ENCODE measurements around the gene TTPAL.

TTPAL gene

DNA sequence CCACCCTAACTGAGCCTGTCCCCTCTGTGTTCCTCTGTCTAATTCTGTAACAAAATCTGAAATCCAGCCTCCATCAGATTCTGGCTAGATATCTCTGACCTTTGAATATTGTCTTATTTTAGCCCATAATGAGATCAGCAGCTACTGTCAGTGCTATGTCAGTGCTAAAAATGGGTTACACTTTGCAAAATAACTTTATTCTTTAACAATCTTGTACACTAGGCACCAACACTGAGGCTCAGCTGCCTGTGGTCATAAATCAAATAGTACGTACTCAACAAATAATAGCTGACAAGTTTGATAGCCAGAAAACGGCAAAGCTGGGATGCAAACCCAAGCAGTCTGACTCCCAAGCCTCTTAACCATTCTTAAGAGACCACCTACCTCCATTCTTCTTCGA is 22.1 kb downstream of the TTPAL start:
- DNase-seq (ENCODE audit: low spot score) = no peak

DNA sequence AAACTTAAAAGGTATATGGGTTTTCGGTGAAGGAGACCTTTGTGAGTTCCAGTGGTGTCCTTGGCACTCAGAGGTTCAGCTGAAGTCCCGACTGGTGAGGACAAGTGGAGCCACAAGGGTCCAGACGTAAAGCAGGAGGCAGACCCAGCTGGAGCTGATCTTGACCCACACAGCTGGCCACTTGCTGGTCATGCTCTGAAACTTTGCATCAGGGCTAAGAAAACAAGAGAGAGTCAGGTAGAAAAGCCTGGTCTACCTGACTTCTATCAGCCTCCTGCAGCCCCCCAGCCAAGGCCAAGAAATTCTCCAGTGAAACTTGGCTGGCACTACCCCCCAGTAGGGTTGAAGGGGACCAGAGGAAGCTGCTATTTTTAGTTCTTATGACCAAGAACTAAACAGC is 24.5 kb downstream of the TTPAL start:
- no peak for DNase-seq (ENCODE audit: low spot score)

DNA sequence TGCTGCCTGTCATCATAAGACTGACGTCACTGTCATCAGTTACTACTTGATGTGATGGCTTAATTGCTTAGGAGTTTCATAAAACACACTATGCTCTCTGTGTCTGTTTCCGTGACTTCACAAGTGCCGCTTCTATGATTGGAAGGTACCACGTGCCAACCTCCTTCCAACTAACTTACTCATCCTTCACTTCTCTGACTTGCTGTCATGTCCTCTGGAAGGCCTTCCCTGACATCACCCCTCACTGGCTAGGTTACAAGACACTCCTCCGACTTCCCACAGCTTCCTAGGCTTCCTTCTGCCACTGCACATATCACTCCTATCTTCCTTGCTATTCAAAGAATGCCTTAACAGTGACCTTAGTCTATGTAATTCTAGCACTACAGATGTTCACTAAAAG is 25.8 kb downstream of the TTPAL start:
- DNase-seq (ENCODE audit: low spot score) = no peak

DNA sequence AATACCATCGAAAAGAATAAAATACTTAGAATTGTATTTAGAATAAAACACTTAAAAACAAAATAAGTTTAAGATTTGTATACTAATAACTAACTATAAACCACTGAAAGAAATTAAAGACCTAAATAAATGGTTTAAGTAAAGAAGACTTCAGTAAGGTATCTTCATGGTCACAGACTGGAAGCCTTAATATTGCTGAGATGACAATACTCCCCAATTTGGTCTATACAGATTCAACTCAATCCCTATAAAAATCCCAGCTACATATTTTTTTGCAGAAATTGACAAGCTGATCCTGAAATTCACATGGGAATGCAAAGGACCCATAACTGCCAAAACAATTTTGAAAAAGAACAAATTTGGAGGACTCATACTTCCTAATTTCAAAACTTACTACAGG is 27.3 kb downstream of the TTPAL start:
- no peak for DNase-seq (ENCODE audit: low spot score)

DNA sequence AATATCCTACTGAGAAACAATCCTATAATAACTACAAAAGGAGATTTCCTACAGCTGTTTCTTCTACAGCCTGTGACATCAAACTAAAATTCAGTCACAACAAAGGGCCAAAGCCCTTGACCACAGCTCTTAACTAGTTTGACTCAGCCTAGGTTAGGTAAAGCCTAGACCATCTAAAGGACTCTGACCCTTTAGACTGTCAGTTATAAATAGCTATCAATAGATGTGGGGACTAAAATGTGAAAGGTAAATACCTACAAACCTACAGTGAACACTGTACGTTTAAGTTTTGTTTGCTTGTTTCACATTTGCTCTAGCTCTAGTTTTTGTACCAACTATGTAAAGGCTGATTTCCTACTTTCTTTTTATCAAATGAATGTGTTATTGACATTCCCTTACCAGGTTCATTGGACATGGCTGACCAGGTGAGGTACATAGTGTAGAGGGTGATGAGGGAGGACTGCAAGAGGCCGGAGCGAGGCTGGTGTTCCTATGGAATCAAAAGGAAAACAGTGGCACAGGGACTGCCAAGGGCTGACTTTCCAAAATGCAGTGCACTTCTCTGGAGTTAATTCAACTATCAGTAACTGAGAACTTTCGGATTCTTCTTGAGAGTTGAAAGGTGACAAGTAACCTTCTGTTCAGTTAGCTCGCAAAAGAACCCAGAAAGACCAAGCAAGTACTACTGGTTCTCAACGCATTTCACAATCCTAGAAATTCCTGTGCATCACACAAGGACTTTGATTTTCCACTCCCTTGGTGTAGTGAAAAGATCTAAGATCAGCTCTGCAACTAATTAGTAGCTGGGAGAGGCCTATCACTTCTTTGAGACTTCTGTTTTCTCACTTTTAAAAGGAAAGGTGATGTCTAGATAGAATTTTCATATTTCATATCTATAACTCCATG is 29.0 kb downstream of the TTPAL start:
- no peak for DNase-seq (ENCODE audit: low spot score)

DNA sequence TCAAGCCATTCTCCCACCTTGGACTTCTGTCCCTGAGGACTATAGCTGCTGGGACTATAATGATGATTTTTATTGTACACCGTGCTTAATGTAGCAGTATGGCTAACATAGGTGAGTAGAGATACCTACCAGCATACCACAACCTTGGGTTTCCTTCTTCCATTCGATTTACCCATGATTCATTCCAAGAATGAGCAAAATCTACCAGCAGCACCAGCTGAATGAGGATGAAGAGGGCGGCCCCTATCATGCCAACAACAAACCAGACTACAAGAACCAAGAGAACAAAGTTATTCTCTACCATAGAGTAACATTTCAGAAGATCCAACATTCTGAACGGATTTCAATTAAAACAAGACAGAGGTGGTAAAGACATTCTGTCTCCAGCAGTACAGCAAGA is 34.1 kb downstream of the TTPAL start:
- DNase-seq (ENCODE audit: low spot score) = no peak

DNA sequence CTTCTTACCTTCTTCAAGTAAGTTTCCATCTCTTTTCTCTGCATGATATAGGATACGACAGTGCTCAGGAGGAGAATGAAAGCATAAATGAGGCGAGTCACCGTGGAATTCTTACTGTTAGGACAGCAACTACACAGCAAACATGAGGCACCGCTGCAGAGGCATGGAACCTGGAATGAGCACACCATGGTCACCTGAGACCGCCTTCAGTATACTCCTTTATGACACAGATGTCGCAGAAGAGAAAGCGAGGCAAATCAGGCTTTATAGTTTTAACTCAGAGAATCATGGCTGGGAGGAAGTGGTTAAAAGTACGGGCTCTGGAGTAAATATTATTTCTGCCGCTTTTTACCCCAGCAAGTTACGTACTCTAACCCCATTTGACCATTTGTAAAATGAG is 38.2 kb downstream of the TTPAL start:
- DNase-seq (ENCODE audit: low spot score) = no peak

DNA sequence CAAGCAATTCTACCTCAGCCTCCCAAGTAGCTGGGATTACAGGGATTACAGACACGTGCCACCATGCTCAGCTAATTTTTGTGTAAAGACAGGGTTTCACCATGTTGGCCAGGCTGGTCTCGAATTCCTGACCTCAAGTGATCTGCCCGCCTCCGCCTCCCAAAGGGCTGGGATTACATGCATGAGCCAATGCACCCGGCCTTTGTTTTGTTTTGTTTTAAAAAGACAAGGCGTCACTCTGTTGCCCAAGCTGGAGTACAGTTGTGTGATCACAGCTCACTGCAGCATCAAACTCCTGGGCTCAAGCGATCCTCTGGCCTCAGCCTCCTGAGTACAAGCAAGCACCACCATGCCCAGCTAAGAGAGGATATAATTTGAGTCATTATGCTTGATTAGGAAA is 40.8 kb downstream of the TTPAL start:
- DNase-seq (ENCODE audit: low spot score) = no peak

DNA sequence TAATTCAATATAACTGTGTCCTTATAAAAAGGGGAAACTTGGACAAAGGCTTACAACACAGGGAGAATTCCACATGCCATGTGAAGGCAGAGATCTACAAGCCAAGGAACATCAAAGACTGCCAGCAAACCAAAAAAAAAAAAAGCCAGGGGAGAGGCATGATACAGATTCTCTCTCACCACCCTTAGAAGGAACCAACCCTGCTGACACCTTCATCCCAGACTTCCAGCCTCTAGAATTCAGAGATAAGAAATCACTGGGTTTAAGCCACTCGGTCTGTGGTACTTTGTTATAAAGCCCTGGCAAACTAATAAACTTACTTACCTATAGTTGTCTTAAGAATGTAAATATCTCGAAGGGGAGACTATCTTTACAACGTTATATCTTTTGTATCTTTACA is 41.8 kb downstream of the TTPAL start:
- DNase-seq (ENCODE audit: low spot score) = no peak

DNA sequence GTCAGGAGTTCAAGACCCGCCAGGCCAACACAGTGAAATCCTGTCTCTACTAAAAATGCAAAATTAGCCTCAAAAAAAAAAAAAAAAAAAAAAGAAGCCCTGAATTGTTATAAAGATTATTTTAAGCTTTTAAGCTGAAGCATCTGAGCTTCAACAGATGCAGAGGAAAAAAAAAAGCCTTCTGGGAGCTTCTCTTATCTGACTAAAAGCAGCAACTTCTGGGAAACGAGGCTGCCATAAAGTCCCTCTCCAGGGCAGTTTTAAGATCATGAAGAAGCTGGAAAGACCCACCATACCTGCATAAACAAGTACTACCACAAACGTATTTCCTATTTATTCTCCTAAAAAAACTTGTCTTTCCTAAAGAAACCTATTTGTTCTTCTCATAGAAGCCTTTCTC is 42.6 kb downstream of the TTPAL start:
- DNase-seq (ENCODE audit: low spot score) = no peak

DNA sequence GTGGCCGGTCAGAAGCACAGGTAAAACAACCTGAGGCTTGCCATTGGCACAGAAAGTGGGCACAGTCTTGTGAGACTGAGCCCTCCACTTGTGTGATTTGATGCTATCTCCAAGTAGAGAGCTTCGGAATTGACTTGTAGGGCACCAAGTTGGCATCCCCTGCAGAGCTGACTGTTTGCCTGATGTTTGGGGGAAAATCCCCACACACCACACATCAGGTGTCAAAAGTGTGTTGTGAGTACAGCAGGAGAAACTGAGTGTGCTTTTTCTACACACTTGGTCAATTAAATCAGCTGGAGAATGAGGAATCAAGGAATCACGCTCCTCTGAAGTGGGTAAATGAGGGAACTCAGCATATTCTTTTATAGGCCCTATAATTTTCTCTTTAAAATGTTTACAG is 45.2 kb downstream of the TTPAL start:
- DNase-seq (ENCODE audit: low spot score) = no peak

DNA sequence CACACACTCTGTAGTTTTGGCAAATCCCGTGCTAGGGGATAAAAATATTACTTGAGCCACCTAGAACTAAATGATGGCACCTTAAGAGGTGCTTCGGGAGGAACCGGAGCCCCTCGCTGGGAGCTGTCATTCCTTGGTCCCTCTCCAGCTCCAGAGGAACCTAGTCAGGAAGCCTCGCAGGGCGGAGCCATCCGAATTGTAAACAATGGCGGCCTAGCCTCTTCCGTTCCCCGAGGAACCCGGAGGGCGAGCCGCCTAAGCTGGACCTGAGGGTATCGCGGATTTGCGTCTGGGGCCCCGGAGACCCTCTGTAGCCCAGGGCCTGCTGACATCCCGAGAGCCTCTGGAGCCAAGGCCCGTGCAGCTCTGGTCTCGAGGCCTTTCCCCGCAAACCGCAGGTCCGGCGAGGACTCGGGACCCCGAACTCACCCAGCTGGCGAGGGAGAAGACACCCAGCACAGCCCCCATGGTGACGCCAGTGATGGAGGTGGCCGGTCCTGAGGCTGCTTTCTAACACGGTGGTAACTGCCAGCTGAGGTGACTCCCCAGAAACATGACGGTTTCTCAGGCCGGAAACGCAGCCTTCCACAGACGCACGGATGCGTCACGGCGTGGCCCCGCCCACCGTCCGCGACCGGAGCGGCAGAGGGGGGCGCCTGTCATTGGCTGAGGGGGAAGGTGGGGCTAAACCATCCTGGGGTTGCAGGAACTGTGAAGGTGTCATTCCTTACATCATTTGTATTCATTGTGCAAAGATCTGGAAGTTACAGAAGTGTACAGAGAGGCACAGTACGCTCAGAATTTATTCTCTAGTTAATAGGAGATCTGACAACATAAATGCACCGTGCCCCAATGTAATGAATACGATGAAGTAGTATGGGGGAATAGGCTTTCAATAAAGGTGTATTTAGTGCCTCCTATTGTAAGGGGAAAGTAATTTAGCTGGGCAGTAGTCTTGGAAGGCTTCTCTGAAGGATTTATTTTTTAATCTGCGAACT is 46.1 kb downstream of the TTPAL start, which contains the start of gene SERINC3:
Gene SERINC3 (minus strand): TSS at position 587 of the 998 bp plus-strand sequence. CDS start 119 bp downstream, at position 468.
- DNase-seq (ENCODE audit: low spot score) = peak; percentile 98

DNA sequence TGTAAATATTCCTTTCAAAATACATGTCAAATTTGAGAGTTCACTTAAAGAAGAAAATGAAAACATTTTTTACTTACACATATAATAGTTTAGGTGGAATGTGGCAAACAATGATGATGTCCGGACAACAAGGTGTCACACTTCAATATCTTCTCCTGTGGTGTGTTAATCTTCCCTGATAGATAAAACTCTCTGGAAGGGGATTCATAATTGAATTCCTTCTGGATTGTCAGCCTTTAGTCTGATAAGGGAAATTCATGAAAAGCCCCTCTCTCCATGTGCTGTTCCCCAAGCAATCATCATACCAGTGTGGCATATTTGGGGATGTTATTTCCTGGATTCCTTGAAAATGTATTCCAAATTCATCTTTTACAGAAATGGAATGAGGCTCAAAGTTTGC is 47.2 kb downstream of the TTPAL start:
- DNase-seq (ENCODE audit: low spot score) = no peak

DNA sequence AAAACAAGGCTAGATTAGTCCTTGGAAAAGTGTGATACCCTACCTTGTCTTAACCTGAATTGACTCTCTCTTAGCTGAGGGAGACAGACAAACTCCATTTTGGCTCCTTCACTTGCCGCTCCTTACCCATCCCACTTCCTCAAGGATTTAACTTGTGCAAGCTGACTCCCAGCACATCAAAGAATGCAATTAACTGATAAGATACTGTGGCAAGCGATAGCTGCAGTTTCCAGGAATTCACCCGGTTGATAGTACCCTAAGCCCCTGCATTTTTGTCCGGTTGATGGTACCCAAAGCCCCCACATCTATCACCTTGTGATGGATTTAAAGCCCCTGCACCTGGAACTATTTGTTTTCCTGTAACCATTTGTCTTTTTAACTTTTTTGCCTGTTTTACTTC is 48.1 kb downstream of the TTPAL start:
- DNase-seq (ENCODE audit: low spot score) = no peak

DNA sequence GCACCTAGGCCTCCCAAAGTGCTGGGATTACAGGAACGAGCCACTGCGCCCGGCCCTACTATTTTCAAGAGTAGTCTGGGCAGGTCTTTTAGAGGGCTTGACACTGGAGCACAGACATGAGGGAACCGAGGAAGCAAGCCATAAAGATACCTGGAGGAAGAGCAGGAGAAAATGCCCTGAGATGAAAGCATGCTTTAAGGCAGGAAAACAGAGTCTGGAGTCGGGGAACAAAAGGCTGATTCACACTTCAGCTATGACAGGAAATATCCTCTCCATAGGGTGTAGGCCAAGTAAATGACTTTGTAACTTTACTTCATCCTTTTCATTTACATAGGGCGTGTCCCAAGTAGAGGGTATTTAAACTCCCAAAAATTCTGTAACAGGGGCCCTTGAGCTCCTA is 50.5 kb downstream of the TTPAL start:
- DNase-seq (ENCODE audit: low spot score) = no peak

DNA sequence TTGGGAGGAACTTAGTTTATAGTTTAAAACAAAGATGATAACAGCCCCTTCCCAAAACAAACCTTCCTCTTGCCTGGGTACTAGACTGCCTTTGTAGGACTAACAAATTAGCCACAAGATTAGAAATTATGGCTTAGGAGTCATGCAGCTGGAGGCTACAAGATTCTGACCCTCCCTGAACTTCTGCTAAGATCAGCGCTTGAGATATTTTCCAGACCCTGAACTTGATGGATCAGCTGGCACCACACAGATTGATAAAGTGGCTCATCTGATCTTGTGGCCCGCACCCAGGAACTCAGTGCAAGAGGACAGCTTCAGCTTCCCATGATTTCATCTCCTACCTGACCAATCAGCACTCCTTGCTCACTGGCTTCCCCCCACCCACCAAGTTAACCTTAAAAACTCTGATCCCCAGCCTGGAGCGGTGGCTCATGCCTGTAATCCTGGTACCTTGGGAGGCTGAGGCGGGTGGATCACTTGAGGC is 52.1 kb downstream of the TTPAL start:
- DNase-seq (ENCODE audit: low spot score) = no peak

DNA sequence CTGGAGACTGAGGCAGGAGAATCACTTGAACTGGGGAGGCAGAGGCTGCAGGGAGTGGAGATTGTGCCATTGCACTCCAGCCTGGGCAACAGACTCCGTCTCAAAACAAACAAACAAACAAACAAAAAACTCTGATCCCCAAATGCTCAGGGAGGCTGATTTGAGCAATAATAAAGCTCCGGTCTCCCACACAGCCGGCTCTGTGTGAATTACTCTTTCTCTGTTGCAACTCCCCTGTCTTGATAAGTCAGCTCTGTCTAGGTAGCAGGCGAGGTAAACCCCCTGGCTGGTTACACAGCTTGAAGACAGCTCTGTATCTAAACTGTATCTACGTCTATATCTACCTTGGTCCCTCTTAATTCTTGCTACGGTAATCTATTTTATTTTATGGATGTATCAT is 52.6 kb downstream of the TTPAL start:
- no peak for DNase-seq (ENCODE audit: low spot score)

DNA sequence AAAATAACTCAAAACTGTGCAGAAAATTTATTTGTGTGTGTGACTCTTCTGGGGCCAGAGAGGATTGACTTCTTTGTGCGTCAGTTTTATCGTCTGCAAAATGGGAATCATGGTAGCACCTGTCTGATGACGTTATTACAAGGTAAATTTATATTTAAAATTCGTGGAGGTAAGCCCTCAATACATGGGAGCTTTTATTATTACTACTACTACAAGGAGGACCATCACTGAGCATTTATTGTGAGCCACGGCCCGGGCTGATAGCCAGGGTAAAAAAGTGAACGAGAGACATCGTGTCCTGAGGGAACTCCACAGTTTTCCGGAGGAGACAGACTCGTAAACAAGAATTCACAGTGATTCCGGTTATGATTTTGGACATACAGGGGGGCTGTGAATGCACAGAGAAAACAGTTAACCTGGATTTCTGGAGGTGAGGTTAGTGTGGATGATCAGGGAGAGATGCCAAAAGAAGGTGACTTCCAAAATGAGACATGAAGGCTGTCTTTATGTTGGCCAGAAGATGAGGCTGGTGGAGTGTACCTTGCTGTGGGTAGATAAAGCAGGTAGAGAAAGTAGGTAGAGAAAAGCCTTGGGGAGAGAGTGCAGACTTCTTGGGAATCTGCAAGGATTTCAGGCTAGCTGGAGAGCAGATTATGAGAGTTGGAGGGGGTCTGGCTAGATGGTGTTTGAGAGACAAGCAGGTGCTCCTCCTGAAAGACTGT is 56.7 kb downstream of the TTPAL start:
- peak; percentile 34 for DNase-seq (ENCODE audit: low spot score)

DNA sequence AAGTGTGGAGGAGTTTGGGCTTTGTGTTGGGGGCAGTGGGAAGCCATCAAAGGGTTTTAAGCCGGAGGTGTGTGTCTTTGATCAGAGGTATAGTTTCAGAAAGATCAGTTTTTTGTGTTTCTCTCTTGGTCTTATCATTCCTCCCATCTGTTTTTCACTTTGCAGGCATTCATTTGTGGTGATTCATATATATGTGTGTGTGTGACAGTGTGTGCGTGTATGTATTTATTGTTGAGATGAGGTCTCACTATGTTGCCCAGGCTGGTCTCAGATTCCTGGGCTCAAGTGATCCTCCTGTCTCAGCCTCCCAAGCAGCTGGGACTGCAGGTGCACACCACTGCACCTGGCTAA is 57.3 kb downstream of the TTPAL start:
- no peak for DNase-seq (ENCODE audit: low spot score)

DNA sequence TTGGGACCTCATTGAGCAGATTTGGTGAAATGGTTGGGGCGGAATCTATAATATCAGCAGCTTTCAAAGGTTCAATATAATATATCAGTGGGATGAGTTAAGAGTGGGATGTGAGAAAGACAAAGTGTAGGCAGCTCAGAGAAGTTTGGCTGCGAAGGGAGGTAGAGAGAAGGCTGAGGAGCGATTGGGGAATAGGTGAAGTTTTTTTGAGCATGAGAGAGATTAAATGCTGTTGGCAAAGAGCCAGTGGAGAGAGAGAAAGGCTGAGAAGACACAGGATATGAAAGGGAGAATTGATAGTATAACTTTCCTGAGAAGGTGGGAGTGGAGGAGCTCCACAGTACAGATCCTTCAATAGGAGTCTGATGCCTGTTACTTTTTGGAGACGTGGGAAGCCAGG is 58.3 kb downstream of the TTPAL start:
- DNase-seq (ENCODE audit: low spot score) = no peak

DNA sequence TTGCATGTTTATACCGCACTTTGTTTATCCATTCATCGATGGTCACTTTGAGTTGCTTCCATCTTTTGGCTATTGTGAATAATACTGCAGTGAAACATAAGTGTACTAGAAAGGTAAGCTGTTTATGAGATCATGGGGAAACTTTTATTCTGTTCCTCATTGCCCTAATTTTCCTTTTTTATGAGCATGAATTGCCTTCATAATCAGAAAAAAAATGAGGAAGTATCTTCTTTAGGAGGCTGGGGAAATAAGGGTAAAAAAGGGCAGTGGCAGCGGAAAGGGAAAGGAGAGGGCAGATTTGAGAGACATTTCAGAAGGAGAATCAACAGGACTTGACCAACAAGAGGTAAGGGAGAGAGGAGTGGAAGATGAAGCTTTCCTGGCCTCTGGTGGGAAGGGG is 60.5 kb downstream of the TTPAL start:
- DNase-seq (ENCODE audit: low spot score) = no peak

DNA sequence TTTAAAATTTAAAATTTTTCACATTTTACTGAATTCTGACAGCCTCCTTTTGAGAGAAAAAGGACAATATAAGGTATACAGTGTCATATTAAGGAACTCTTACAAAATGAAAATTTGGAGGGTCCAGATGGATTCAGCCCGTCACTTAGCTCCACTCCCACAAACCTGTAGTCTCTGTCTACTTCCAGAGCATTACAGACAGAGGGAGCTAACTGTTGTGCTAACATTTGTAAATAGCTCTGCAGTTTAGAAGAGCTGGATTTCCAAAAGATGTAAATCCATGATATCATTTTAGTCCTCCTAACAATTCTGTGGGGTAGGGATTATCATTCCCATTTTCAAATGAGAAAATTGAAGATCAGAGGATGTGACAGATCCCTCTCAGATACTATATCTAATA is 62.3 kb downstream of the TTPAL start:
- DNase-seq (ENCODE audit: low spot score) = no peak

Data from cerebellar cortex (tissue), 1 donor.